ENCODE measurements around the gene SEMA4D.

The SEMA4D gene

GRCh38 chr9:89410641-89411350, 87.1 kb downstream of the SEMA4D start:
- H3K27ac Mint-ChIP-seq: no peak overlapping the region
- no peak for TF ChIP-seq CTCF (IDR thresholded peaks at IDR 0.05; ENCODE audit: unreplicated experiment in 3 of 3)
- peaks cover 18% of the 10 kb centered on the region for H3K36me3 Mint-ChIP-seq (ENCODE audit: low read depth)
- H3K9me3 Mint-ChIP-seq: peaks cover 20% of the 10 kb centered on the region
- H3K27me3 Mint-ChIP-seq (ENCODE audit: low read depth): peaks cover 14% of the 10 kb centered on the region
- peaks cover 16% of the 10 kb centered on the region for H3K4me1 Mint-ChIP-seq
- no peak overlapping the region for H3K4me3 Mint-ChIP-seq

- peaks cover 20% of the 10 kb centered on the region for H3K9me3 Mint-ChIP-seq
- peaks cover 16% of the 10 kb centered on the region for H3K4me1 Mint-ChIP-seq
- TF ChIP-seq CTCF (IDR thresholded peaks at IDR 0.05; ENCODE audit: unreplicated experiment in 3 of 3): no peak
- no peak overlapping the region for H3K27ac Mint-ChIP-seq
- H3K27me3 Mint-ChIP-seq (ENCODE audit: low read depth): peaks cover 14% of the 10 kb centered on the region
- H3K36me3 Mint-ChIP-seq (ENCODE audit: low read depth): peaks cover 18% of the 10 kb centered on the region
- H3K4me3 Mint-ChIP-seq: no peak overlapping the region
These were observed 87.9 kb downstream of the SEMA4D start for GRCh38 chr9:89410022-89410421.

GRCh38 chr9:89409466-89409865, 88.4 kb downstream of the SEMA4D start:
- Mint-ChIP-seq H3K4me1 (peaks cover 16% of the 10 kb centered on the region), H3K9me3 (peaks cover 20% of the 10 kb centered on the region), H3K27me3 (ENCODE audit: low read depth) (peaks cover 14% of the 10 kb centered on the region), H3K36me3 (ENCODE audit: low read depth) (peaks cover 18% of the 10 kb centered on the region), H3K27ac (peak overlapping the region in 1 of 3 experiments; percentile 9), H3K4me3 (no peak overlapping the region)
- no peak for TF ChIP-seq CTCF (IDR thresholded peaks at IDR 0.05; ENCODE audit: unreplicated experiment in 3 of 3)

- H3K4me1 Mint-ChIP-seq: peaks cover 14% of the 10 kb centered on the region
- peaks cover 20% of the 10 kb centered on the region for H3K9me3 Mint-ChIP-seq
- no peak for TF ChIP-seq CTCF (IDR thresholded peaks at IDR 0.05; ENCODE audit: unreplicated experiment in 3 of 3)
- peaks cover 14% of the 10 kb centered on the region for H3K27me3 Mint-ChIP-seq (ENCODE audit: low read depth)
- no peak overlapping the region for H3K4me3 Mint-ChIP-seq
- peak overlapping the region in 1 of 3 experiments; percentile 16 for H3K27ac Mint-ChIP-seq
- H3K36me3 Mint-ChIP-seq (ENCODE audit: low read depth): peaks cover 18% of the 10 kb centered on the region
These were observed 89.2 kb downstream of the SEMA4D start for GRCh38 chr9:89408628-89409101.

- Mint-ChIP-seq H3K9me3 (peaks cover 19% of the 10 kb centered on the region), H3K4me3 (no peak overlapping the region), H3K27ac (no peak overlapping the region), H3K4me1 (peaks cover 7% of the 10 kb centered on the region), H3K27me3 (ENCODE audit: low read depth) (peaks cover 14% of the 10 kb centered on the region), H3K36me3 (ENCODE audit: low read depth) (peaks cover 19% of the 10 kb centered on the region)
- TF ChIP-seq CTCF (IDR thresholded peaks at IDR 0.05; ENCODE audit: unreplicated experiment in 3 of 3): no peak
These were observed 90.8 kb downstream of the SEMA4D start for GRCh38 chr9:89407070-89407469.

GRCh38 chr9:89405826-89406225, 92.1 kb downstream of the SEMA4D start:
- Mint-ChIP-seq H3K4me3 (no peak overlapping the region), H3K4me1 (peaks cover 7% of the 10 kb centered on the region), H3K9me3 (peaks cover 12% of the 10 kb centered on the region), H3K36me3 (ENCODE audit: low read depth) (peaks cover 21% of the 10 kb centered on the region), H3K27me3 (ENCODE audit: low read depth) (peaks cover 9% of the 10 kb centered on the region), H3K27ac (peak overlapping the region in 2 of 3 experiments; percentile 4 to 67)
- no peak for TF ChIP-seq CTCF (IDR thresholded peaks at IDR 0.05; ENCODE audit: unreplicated experiment in 3 of 3)
